IMR-90 (cell line): Measurements from ENCODE around the gene MEF2C.

ENCODE experiments used
- CTCF ChIP-seq: conservative IDR thresholded peaks from 2 replicates; pipeline ENCODE4 v1.5.1; 2012; ENCODE audit warnings: mild to moderate bottlenecking, low read depth, low read length, improper control_type of control experiment
- FOS ChIP-seq: fragments of 150-350 bp; IDR thresholded peaks from 2 replicates; pipeline ENCODE4 v1.6.1; 2016; ENCODE audit warnings: low read depth, low read length
- NFE2L2 ChIP-seq: fragments of 150-350 bp; IDR thresholded peaks from 2 replicates; pipeline ENCODE4 v1.6.1; 2016; ENCODE audit warnings: low read depth, mild to moderate bottlenecking, low read length
- POLR2A ChIP-seq: IDR thresholded peaks from 2 replicates; pipeline ENCODE4 v1.6.1; 2012; ENCODE audit warnings: mild to moderate bottlenecking, low read depth, low read length
- RAD21 ChIP-seq: IDR thresholded peaks from 2 replicates; pipeline ENCODE4 v1.6.1; 2012; ENCODE audit warnings: low read length, improper control_type of control experiment
- RFX5 ChIP-seq: IDR thresholded peaks from 2 replicates; pipeline ENCODE4 v1.8.0; 2012; ENCODE audit warnings: low read depth, mild to moderate bottlenecking, low read length, moderate library complexity
- SMC3 ChIP-seq: fragments of 150-350 bp; IDR thresholded peaks from 2 replicates; pipeline ENCODE4 v1.6.1; 2016; ENCODE audit warnings: low read depth, mild to moderate bottlenecking, antibody characterized with exemption, low read length, moderate library complexity
- USF2 ChIP-seq: fragments of 150-350 bp; IDR thresholded peaks from 2 replicates; pipeline ENCODE4 v1.6.1; 2017; ENCODE audit warnings: mild to moderate bottlenecking, antibody characterized with exemption, low read length, low read depth

GRCh38 chr5:88787856-88788255 is 95.1 kb downstream of the MEF2C start:
- TF ChIP-seq SMC3 (no peak), POLR2A (no peak), CTCF (no peak), USF2 (no peak), NFE2L2 (no peak), RAD21 (no peak), FOS (no peak), RFX5 (no peak)
